ENCODE results near the gene GCNT1.

Gene GCNT1

GRCh38 chr9:76486151-76486550, 27.2 kb downstream of the GCNT1 start:
- TF ChIP-seq USF1 (IDR thresholded peaks at IDR 0.05), result 0 out of 2 replicates have a peak, but pooled peaks have one; percentile 16
- TF ChIP-seq MAX (IDR thresholded peaks at IDR 0.05), result no peak

GRCh38 chr9:76490249-76490990, 31.4 kb downstream of the GCNT1 start:
- TF ChIP-seq NFIC (IDR thresholded peaks at IDR 0.05) (no peak), EP300 (IDR thresholded peaks at IDR 0.05; ENCODE audit: borderline replicate concordance) (no peak), FOXM1 (IDR thresholded peaks at IDR 0.05; ENCODE audit: borderline replicate concordance, low read depth) (no peak), MAX (IDR thresholded peaks at IDR 0.05) (no peak), TAF1 (IDR thresholded peaks at IDR 0.05; ENCODE audit: low read depth) (no peak), TCF12 (IDR thresholded peaks at IDR 0.05; ENCODE audit: low read depth) (no peak), USF1 (IDR thresholded peaks at IDR 0.05) (no peak), CEBPB (IDR thresholded peaks at IDR 0.05) (no peak), YY1 (IDR thresholded peaks at IDR 0.05; ENCODE audit: low read depth) (no peak), RAD21 (IDR thresholded peaks at IDR 0.05; ENCODE audit: low read depth) (no peak), EGR1 (IDR thresholded peaks at IDR 0.05) (no peak), REST (IDR thresholded peaks at IDR 0.05; ENCODE audit: low read depth) (no peak), TEAD4 (IDR thresholded peaks at IDR 0.05) (no peak), CREB1 (IDR thresholded peaks at IDR 0.05; ENCODE audit: low read depth) (no peak), ZBTB7A (IDR thresholded peaks at IDR 0.05; ENCODE audit: low read depth) (no peak)

GRCh38 chr9:76500061-76500460, 41.1 kb downstream of the GCNT1 start:
- TF ChIP-seq TEAD4 (IDR thresholded peaks at IDR 0.05) (no peak), REST (IDR thresholded peaks at IDR 0.05; ENCODE audit: low read depth) (no peak), EGR1 (IDR thresholded peaks at IDR 0.05) (no peak), USF1 (IDR thresholded peaks at IDR 0.05) (no peak), FOXM1 (IDR thresholded peaks at IDR 0.05; ENCODE audit: borderline replicate concordance, low read depth) (no peak), YY1 (IDR thresholded peaks at IDR 0.05; ENCODE audit: low read depth) (no peak), MAX (IDR thresholded peaks at IDR 0.05) (no peak), RAD21 (IDR thresholded peaks at IDR 0.05; ENCODE audit: low read depth) (no peak), EP300 (IDR thresholded peaks at IDR 0.05; ENCODE audit: borderline replicate concordance) (no peak), CEBPB (IDR thresholded peaks at IDR 0.05) (no peak), NFIC (IDR thresholded peaks at IDR 0.05) (no peak), CREB1 (IDR thresholded peaks at IDR 0.05; ENCODE audit: low read depth) (no peak), TAF1 (IDR thresholded peaks at IDR 0.05; ENCODE audit: low read depth) (no peak), TCF12 (IDR thresholded peaks at IDR 0.05; ENCODE audit: low read depth) (no peak), ZBTB7A (IDR thresholded peaks at IDR 0.05; ENCODE audit: low read depth) (no peak)

- no peak for TF ChIP-seq TCF12 (IDR thresholded peaks at IDR 0.05; ENCODE audit: low read depth)
- no peak for TF ChIP-seq REST (IDR thresholded peaks at IDR 0.05; ENCODE audit: low read depth)
- TF ChIP-seq CREB1 (IDR thresholded peaks at IDR 0.05; ENCODE audit: low read depth), result no peak
- TF ChIP-seq TAF1 (IDR thresholded peaks at IDR 0.05; ENCODE audit: low read depth), result no peak
- no peak for TF ChIP-seq EP300 (IDR thresholded peaks at IDR 0.05; ENCODE audit: borderline replicate concordance)
- no peak for TF ChIP-seq MAX (IDR thresholded peaks at IDR 0.05)
- no peak for TF ChIP-seq TEAD4 (IDR thresholded peaks at IDR 0.05)
- no peak for TF ChIP-seq FOXM1 (IDR thresholded peaks at IDR 0.05; ENCODE audit: borderline replicate concordance, low read depth)
- TF ChIP-seq CEBPB (IDR thresholded peaks at IDR 0.05), result no peak
- no peak for TF ChIP-seq YY1 (IDR thresholded peaks at IDR 0.05; ENCODE audit: low read depth)
- TF ChIP-seq USF1 (IDR thresholded peaks at IDR 0.05), result no peak
- no peak for TF ChIP-seq ZBTB7A (IDR thresholded peaks at IDR 0.05; ENCODE audit: low read depth)
- no peak for TF ChIP-seq RAD21 (IDR thresholded peaks at IDR 0.05; ENCODE audit: low read depth)
- no peak for TF ChIP-seq EGR1 (IDR thresholded peaks at IDR 0.05)
- no peak for TF ChIP-seq NFIC (IDR thresholded peaks at IDR 0.05)
These were observed 43.8 kb downstream of the GCNT1 start for GRCh38 chr9:76502746-76503145.
